Subcutaneous adipose tissue (tissue), 4 donors: ENCODE data around the gene DNASE1L1. TPM values are rescaled to one million over a fixed set of nuclear protein-coding genes. Genes with fewer than 3 reads are reported as not detected.

Experiments
- total RNA-seq, 4 donors: library from RNA; depleted of rRNA; stranded (reverse); fragments of >200 nt; gene quantifications; one replicate each; pipeline ENCODE4 v1.1.0, GENCODE V29; 2016
- TF ChIP-seq, protein P1 (sequence below): fragments of 450-650 bp; IDR thresholded peaks from one replicate; pipeline ENCODE4 v1.5.1; 2016; ENCODE audit warnings: low read depth, mild to moderate bottlenecking, control low read depth, antibody characterized with exemption, moderate library complexity

DNASE1L1 gene
- total RNA-seq, 4 donors from 2014 or later = 22.2 to 42.8 (median 38.0) TPM

- TF ChIP-seq, protein P1, sequence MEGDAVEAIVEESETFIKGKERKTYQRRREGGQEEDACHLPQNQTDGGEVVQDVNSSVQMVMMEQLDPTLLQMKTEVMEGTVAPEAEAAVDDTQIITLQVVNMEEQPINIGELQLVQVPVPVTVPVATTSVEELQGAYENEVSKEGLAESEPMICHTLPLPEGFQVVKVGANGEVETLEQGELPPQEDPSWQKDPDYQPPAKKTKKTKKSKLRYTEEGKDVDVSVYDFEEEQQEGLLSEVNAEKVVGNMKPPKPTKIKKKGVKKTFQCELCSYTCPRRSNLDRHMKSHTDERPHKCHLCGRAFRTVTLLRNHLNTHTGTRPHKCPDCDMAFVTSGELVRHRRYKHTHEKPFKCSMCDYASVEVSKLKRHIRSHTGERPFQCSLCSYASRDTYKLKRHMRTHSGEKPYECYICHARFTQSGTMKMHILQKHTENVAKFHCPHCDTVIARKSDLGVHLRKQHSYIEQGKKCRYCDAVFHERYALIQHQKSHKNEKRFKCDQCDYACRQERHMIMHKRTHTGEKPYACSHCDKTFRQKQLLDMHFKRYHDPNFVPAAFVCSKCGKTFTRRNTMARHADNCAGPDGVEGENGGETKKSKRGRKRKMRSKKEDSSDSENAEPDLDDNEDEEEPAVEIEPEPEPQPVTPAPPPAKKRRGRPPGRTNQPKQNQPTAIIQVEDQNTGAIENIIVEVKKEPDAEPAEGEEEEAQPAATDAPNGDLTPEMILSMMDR = no peak
Measured at GRCh38 chrX:154373340-154374306, 35.4 kb downstream of the DNASE1L1 start.

GRCh38 chrX:154372612-154373022, 36.4 kb downstream of the DNASE1L1 start:
- TF ChIP-seq, protein P1 = no peak

GRCh38 chrX:154371789-154372300, 37.2 kb downstream of the DNASE1L1 start:
- TF ChIP-seq, protein P1 = no peak

DNA sequence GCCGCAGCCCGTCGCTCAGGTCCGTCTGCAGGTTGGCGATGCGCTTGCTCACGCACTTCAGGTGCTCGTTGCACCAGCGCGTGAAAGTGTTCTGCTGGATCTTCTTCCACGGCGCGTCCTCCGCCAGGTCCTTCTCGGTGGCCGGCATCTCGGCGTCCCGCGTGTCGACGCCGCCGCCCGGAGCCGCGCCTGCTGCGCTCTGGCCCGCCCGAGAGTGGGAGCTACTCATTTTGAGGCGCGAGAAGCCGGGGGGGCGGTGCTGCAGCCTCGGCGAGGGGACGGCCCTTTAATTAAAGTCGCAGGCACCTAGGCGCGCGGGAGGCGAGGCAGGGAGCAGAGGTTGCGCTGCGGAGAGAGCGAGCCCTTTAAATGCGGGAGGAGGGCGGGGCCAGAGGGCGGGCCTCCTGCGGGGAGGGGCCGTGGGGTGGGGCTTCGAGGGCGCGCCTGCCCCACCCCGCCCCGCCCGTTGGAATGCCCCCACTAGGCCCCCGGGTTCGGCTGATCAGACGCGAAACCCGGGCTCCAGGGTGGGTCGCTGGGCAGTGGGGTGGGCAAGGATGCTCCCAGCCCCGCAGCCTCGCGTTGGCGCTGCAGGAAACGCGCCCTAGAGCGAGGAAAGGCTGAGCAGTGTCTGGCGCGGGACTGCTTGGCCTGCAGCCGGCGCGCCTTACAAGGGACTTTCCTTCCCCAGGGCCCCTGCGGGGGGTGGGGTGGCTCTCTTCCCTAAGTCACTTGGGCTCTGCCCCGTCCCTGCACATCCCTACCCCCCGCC, 37.9 kb downstream of the DNASE1L1 start:
- TF ChIP-seq, protein P1 = no peak

DNA sequence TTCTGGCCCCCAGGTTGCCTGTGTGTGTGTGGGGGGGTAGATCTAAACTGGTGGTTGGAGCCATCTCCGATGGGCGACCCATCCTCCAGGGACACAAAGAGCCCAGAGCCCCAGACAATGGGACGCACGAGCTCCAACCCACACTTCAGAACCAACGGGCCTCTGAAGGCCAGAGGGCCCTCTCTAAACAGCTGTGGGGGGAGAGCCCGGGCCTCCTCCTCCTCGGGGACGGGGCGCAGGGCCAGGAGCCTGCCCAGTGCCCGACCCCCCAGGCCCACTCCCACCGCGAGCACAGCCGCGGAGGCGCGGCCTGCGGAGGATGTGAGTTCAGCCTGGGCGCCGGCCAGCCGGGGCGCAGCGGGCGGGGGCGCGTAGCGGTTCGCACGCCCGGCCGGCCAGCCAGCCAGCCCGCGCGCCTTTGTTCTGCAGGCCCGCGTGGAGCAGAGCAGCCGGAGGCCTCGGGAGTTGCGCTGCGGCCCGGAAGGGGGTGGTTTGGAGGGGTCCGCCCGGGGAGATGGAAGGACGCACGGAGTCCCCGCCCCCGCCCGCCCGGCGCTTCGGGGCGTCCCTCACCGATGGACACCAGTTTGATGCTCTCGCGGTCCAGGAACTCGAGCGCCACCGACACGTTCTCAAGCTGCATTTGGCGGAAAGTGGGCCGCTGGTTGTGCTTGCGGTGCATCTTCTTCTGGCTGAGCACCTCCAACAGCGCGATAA, 38.6 kb downstream of the DNASE1L1 start:
- TF ChIP-seq, protein P1 = no peak

DNA sequence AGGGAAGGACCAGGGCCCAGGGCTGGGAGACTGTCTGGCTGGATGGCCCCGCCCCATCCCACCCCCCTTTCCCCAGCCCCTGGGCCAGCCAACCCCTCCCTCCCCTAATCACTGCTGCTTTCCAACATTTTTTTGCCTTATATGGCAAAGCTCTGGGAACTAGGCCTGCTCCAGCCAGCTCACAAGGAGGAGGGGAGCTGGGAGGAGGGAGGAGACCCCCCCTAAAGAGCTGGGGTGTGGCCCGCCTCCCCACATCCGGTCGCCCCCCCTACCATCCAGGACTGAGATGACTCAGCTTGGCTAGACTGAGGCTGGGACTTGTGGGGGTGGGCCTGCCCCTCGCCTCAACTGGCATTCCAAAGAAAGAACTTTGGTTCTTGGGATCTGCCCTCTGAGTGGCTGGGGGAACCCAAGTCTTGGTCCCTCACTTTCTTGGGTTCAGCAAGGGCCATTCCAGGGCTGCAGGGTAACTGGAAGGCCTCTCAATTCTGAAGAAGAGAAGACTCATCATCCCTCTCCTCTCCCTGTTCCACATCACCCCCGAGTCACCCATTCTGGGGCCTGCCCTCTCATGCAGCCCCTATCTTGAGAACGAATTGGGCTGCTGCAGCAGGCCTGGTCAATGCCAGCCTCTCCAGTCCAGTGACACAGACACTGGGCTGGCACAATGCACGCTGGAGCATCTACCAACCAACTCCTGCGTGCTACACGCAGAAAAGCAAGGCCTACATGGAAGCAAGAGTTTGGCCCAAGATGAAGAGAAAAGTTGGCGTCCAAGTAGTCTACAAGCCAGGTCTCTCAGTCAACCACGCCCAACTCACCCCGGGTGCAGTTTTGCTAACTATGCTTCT, 39.4 kb downstream of the DNASE1L1 start:
- TF ChIP-seq, protein P1 = no peak
